ENCODE measurements around the gene MDC1.

The MDC1 gene

GRCh38 chr6:30700340-30700739, 16.7 kb downstream of the MDC1 start:
- DNase-seq (ENCODE audit: low read depth in 2 of 2), result no peak

GRCh38 chr6:30696432-30696831, 20.6 kb downstream of the MDC1 start:
- DNase-seq (ENCODE audit: low read depth in 2 of 2), result no peak

GRCh38 chr6:30691208-30691847, 25.8 kb downstream of the MDC1 start:
- no peak for DNase-seq (ENCODE audit: low read depth in 2 of 2)

GRCh38 chr6:30690403-30691207, 26.5 kb downstream of the MDC1 start, which contains the start of gene NRM:
TSS of gene NRM (minus strand) at chr6:30690984. CDS start at chr6:30690974, 10 bp downstream.
- DNase-seq (ENCODE audit: low read depth in 2 of 2), result peak; percentile 36 to 47

- no peak for DNase-seq (ENCODE audit: low read depth in 2 of 2)
Observed at GRCh38 chr6:30689985-30690384, 27.1 kb downstream of the MDC1 start.

GRCh38 chr6:30689022-30689865, 27.8 kb downstream of the MDC1 start:
- no peak for DNase-seq (ENCODE audit: low read depth in 2 of 2)

GRCh38 chr6:30688569-30688968, 28.5 kb downstream of the MDC1 start:
- DNase-seq (ENCODE audit: low read depth in 2 of 2), result no peak

GRCh38 chr6:30687659-30688431, 29.2 kb downstream of the MDC1 start:
- no peak for DNase-seq (ENCODE audit: low read depth in 2 of 2)

- peak; percentile 64 to 66 for DNase-seq (ENCODE audit: low read depth in 2 of 2)
Observed at GRCh38 chr6:30686908-30687658, 30.0 kb downstream of the MDC1 start.

- peak; percentile 76 to 78 for DNase-seq (ENCODE audit: low read depth in 2 of 2)
Observed at GRCh38 chr6:30686009-30686907, 30.8 kb downstream of the MDC1 start, which contains the start of gene PPP1R18. TSS of gene PPP1R18 (minus strand) at chr6:30686645. CDS start at chr6:30686018, 627 bp downstream.

- no peak for DNase-seq (ENCODE audit: low read depth in 2 of 2)
Observed at GRCh38 chr6:30685157-30686008, 31.7 kb downstream of the MDC1 start.

- DNase-seq (ENCODE audit: low read depth in 2 of 2), result no peak
Observed at GRCh38 chr6:30684386-30685156, 32.5 kb downstream of the MDC1 start.

GRCh38 chr6:30683980-30684338, 33.1 kb downstream of the MDC1 start:
- no peak for DNase-seq (ENCODE audit: low read depth in 2 of 2)

GRCh38 chr6:30683183-30683979, 33.7 kb downstream of the MDC1 start:
- no peak for DNase-seq (ENCODE audit: low read depth in 2 of 2)

- peak; percentile 74 to 80 for DNase-seq (ENCODE audit: low read depth in 2 of 2)
Observed at GRCh38 chr6:30682143-30683117, 34.7 kb downstream of the MDC1 start.

- DNase-seq (ENCODE audit: low read depth in 2 of 2), result no peak
Observed at GRCh38 chr6:30681766-30682142, 35.3 kb downstream of the MDC1 start.

Measured in stimulated activated CD8-positive, alpha-beta memory T cell treated with anti-CD3 and anti-CD28 coated beads, Interleukin-15, amount 100 ng/mL, for 4 hours (primary cell).